Stimulated activated CD8-positive, alpha-beta memory T cell treated with anti-CD3 and anti-CD28 coated beads, Interleukin-7, amount 100 ng/mL, for 1 hour (primary cell): ENCODE measurements around the gene LRRC75A.

Source experiments
- DNase-seq, 2 donors: peaks; one replicate each; pipeline ENCODE4 v3.0.0-alpha.2; 2020; ENCODE audit warnings: low read depth in 2 of 2

LRRC75A gene

DNA sequence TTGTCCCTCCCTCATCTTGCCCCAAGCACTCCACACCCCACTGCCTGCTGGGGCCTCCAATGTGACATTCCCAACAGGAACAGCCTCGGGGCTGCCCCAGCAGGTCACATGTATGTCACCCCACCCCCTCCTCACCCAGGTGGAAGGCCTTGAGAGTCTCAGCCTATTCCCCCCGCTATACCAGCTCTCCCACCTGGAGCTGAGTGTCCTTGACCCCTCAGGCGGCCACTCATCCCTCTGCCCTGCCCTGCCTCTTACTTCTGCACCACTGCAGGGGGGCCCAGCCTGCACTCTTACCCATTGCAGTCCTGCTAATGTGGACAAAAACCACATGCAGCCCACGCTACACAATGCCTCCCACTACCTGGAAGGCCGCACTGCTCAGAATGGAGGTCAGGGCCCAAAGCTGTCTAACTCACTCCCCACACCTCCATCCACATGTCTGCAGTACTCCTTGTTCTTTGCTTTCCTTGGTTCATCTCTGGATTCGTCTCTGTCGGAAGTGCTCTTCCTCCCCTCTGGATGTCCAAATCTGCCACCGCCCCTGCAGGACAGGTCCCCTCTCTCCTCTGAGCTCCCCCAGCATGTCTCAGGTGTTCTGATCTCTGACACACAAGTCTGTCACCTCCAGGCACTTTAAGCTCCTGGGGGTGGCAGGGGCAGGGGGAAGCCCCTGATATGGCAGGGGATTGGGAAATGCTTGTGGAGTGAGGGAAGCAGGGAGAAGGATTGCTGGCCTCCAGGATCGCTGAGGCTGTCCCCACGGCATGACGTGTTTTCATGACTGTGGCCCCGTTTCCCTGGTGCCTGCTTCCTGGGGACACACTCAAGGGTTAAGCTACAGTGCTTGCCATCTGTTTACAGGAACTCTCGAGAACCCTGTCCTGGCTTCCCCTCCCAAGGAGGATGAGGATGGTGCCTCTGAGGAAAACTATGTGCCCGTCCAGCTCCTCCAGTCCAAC is 55.8 kb downstream of the LRRC75A start:
- no peak for DNase-seq

DNA sequence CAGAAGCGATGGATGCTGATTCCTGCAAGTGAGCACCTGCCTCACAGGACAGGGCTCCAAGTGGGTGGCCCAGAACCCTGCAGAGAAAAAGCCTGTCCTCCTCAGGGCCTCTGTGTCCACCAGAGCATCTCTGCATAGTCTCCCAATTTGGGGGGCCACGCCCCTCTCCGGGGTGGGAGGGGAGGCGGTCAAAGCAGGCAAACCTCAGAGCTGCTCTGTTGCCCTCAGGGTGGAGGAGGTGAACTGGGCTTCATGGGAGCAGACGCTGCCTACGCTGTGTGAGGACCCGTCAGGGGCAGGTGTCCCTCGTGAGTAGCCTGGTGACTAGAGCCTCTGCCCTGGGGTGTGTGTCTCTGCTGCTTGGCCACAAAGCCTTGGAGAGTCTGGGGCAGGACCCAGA is 57.3 kb downstream of the LRRC75A start:
- DNase-seq = no peak

DNA sequence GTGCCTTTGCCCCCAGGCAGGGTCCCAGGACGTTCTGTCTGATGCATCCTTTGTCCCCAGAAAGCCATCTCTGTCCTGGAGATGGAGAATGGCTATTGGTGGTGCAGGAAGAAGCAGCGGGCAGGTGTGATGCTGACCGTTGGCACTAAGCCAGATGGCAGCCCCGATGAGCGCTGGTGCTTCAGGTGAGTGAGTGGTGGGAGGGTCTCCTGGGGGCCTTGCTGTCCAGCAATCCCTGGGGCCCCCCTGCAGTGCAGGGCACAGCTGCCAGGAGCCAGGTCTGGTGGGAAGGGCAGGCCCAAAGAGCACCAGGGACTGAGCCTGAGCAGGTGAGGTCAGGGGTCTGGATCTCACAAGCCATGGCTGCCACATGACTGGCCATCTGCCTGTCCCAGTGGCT is 58.5 kb downstream of the LRRC75A start:
- no peak for DNase-seq

DNA sequence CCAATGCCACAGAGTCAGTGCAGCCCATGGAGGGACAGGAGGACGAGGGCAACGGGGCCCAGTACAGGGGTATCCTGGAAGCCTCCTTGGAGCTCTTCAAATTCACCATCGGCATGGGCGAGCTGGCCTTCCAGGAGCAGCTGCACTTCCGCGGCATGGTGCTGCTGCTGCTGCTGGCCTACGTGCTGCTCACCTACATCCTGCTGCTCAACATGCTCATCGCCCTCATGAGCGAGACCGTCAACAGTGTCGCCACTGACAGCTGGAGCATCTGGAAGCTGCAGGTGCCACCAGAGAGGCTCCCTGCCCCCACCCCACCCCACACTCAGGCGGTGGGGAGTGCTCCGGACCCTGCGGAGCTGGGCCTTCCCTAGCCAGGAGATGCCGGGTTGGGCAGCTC is 60.0 kb downstream of the LRRC75A start:
- no peak for DNase-seq

DNA sequence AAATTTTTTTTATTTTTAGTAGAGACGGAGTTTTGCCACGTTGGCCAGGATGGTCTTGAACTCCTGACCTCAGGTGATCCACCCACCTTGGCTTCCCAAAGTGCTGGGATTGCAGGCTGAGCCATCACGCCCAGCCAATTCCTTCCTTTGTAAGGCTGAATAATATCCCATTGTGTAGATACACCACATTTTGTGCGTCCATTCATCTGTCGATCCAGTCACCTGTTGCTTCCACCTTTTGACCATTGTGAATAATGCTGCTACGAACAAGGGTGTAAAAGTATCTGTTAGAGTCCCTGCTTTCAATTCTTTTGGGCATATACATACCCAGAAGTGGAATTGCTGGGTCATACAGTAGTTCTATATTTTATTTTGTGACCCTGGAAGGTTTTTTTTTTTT is 61.3 kb downstream of the LRRC75A start:
- DNase-seq = no peak

DNA sequence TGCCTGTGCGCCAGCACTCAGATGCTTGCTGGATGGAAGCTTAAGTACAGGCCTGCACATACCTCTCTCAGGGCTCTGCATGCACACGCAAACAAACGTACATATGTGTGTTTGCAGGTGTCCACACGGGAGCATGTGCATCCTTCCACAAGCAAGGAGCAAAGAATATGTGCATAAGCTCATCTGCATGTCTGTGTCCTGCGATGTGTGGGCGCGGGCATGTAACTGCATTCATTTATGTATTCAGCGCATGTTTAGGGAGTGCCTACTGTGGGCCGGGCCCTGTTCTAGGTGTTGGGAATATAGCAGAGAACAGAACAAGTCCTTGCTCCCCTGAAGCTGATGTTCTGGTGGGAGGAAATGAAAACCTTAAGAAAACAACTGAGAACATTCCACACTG is 62.9 kb downstream of the LRRC75A start:
- no peak for DNase-seq

DNA sequence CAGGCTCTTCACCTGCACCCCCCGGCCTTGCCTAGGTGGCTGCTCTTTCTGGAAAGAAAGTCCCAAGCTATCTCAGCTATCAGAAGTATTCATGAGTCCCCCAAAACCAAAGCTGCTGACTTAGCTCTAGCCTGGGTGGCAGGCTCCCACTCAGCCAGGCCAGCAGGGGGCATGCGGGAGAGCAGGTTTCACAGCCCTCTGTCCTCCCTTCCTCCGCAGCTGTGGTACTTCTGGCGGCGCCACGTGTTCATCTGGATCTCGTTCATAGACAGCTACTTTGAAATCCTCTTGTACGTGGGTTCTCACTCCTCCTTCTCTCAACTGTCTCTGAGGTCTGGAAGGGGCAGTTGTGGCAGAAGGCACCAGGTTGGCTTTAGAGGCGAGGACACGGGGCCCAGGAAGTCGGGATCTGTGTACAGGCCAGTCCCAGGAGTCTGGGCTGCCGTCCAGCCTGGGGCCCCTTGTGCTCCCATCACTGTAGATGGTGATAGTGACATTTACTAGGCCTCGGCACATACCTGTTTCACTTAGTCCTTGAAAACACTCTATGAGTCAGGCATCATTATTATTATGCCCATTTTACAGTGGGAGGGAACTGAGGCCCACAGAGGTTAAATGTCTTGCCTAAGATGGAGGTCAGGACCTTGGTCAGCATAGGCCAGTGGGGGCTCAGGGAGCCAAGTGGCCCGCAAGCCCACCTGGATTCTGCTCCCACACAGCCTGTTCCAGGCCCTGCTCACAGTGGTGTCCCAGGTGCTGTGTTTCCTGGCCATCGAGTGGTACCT is 63.7 kb downstream of the LRRC75A start:
- no peak for DNase-seq

DNA sequence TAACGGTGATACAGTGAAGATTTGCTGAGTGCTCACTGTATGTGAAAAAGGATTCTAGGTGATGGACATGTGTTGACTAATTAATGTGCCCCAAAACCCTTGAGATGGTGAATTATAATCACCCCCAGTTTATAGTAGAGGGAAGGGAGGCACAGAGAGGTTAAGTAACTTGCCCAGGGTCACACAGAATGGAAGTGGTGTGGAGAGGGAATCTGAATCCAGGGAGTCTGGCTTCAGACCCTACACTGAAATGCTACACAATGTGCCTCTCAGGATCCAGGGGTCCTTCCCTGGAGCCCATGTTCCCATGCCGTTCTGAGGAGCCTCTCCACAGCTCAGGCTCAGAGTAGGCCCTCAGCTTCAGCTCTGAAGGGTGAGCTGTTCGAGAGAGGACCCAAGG is 65.0 kb downstream of the LRRC75A start:
- no peak for DNase-seq

DNA sequence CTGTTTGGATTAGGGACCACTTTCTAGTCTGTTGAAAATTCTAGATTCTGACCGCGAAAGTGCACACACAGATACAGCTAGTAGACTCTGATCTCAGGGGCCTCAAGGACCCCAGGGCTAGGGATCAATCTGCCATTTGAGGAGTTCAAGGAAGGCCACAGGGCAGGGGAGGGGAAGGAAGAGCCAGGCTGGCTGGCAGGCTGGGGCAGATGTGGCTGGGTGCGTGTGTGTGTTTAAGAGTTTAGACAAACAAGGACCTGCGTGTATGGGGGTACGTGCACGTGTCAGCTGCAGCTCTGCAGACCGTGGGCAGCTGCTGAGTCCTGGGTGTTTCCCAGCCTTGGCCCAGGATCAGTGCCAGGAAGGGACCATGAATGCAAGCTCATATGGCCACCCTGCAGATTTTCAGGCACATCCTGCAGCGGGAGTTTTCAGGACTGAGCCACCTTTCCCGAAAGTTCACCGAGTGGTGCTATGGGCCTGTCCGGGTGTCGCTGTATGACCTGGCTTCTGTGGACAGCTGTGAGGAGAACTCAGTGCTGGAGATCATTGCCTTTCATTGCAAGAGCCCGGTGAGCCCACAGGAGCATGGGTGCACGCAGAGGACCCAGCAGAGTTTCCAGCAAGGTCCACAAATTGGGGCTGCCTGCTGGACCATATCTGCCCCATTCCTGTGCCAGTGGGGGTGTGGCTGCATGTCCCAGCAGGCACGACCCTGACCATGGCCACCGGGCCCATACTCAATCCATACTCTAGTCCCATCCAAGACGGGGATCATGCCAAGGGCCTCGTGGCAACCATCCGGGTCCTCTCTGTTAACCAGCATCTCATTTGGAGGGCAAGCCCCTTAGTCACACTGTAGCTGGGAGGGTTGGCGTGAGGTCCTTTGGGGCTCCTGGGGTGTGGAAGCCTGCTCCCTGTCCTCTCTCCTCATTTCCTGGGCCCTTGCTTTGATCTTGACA is 66.0 kb downstream of the LRRC75A start:
- DNase-seq = no peak

DNA sequence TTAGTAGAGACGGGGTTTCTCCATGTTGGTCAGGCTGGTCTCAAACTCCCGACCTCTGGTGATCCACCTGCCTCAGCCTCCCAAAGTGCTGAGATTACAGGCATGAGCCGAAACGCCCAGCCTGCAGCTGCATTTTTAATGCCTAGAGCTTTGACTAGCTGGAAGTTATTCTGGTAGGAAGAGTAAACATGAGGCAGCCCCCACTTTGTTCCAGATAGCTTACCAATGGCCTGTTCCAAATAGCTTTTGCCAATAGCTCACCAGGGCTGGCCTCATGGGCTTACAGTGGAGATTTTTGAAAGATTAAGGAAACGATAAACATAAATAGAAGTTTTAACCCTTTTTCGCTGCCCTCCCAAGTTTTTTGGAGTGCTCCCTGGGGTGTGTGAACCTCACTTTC is 66.8 kb downstream of the LRRC75A start:
- DNase-seq = no peak

DNA sequence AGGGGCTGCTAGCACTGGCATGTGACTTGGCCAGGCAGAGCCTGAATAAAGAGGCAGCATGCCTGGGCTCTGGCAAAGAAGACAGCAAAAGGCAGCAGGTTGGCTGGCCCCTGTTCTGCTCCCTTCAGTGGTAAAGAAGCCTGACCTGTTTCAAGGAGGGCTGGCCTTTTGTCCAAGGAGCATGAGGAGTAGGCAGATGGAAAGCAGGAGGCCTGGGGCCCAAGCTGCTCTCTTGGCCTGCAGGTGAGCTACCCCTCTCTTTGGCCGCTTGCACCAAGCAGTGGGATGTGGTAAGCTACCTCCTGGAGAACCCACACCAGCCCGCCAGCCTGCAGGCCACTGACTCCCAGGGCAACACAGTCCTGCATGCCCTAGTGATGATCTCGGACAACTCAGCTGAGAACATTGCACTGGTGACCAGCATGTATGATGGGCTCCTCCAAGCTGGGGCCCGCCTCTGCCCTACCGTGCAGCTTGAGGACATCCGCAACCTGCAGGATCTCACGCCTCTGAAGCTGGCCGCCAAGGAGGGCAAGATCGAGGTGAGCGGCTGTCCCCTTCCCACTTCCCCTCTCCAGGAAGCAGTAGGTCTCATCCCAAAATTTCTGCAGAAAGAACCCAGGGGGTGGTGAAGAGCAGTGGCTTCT is 68.6 kb downstream of the LRRC75A start:
- DNase-seq = no peak

DNA sequence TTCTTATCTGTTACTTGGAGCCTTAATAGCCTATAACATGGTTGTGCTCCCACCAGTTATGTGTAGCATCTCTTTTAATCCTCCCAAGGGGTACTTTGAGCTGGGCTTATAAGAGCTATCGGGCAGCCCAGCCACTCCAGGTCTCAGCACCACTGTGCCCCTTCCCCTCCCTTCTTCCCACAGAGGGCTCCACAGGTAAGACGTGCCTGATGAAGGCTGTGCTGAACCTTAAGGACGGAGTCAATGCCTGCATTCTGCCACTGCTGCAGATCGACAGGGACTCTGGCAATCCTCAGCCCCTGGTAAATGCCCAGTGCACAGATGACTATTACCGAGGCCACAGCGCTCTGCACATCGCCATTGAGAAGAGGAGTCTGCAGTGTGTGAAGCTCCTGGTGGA is 69.6 kb downstream of the LRRC75A start:
- no peak for DNase-seq

DNA sequence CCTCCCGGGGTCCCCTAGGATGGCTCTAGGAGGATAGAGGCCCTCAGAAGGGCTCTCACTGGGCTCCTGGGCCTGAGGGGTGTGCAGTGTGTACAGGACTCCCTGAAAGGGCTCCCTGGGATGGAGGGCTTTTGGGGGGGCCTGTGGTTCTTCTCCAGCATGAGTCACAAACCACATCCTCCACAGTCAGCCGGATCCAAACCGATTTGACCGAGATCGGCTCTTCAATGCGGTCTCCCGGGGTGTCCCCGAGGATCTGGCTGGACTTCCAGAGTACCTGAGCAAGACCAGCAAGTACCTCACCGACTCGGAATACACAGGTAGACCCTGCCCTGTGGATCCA is 72.1 kb downstream of the LRRC75A start:
- DNase-seq = no peak

DNA sequence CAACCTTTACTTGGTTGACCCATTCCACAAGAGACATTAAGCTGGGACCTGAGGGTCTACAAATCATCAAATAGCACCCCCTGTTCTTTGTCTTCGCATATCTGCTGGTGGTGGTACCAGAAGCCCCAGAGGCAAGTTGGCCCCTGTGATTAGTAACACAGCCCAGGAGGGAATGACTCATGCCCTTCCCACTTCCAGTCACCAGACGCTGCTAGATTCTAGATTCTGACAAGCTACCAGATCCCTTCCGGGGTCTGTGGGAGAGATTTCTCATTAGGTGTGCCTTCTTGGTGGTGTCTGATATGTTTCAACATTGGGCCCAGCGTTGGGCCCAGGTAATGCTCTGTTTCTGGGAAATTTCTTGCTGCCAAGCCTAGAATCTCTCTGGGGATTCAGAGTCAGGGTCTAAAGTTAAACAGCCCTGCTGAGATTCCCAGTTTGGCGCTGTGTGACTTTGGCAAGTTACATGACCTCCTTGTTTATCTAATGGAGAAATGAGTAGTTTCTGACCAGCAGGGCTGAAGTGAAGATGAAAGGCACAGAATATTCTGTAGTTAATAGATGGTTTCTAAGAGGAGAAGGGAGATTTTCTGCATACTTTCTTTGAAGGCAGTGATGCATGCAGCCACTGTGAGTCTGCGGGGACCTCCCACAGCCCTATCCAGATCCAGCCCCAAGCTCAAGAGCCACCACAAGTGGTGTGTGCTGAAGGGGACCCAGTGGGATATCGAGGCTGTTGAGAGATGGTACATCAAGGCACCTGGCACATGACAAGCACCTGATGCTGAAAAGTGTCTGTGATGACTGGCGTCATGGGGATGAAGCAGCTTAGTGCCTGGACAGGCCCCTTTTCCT is 72.7 kb downstream of the LRRC75A start:
- no peak for DNase-seq

DNA sequence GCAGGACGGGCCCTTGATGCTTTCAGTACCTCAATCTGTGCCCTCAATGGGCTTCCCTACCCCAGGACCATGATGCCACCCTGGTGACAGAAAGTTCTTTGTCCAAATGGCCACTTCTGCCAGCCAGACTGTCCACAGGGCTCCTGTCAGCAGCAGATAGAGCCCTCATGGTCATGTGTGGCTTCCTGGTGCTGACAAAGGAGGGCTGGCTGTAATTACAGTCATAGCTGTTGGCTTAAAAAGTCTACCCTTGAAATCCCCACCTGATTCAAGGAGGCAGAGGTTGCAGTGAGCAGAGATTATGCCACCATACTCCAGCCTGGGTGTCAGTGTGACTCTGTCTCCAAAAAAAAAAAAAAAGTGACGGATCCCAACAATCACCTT is 73.3 kb downstream of the LRRC75A start:
- no peak for DNase-seq

DNA sequence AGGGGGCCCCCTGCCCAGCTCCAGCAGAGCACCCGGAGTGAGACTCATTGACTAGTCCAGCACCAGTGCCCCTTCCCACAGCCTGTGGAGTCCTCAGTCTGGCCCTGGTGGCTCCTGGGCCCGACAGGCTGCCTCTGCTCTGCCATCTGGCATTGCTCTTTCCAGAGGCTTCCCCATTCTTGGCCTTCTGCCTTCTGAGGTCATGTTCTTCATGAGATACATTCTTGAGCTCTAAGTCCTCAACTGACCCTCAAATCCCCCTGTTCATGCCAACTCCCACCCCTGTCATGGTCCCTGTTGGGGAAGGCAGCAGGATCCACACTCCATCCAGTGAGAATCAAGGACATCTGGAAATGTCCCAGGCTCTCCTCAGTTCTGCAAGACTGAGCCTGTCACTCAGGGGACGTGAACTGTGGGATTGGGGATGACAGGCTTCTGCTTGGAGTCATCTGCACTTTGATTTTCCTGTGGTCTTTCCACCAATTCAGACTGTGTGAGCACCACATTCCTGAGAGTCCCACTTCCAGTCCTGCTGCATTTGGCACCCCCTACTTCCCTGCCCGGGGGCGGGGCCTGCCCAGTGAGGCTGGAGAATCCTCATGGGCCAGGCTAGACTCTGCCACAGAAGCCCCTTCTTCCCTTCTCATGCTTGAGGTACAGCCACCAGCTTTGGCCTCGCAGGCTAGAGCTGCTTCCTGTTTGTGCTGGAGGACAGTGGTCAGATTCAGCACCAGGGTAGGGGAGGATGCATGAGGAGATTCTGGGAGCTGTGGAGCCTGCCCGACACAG is 73.9 kb downstream of the LRRC75A start:
- DNase-seq = no peak

DNA sequence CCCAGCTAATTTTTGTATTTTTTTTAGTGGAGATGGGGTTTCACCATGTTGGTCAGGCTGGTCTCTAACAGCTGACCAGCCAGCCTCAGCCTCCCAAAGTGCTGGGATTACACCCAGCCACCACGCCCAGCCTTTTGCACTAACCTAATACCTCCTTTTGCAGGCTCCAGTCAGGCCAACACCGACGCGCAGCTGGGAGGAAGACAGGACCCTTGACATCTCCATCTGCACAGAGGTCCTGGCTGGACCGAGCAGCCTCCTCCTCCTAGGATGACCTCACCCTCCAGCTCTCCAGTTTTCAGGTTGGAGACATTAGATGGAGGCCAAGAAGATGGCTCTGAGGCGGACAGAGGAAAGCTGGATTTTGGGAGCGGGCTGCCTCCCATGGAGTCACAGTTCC is 74.6 kb downstream of the LRRC75A start:
- no peak for DNase-seq

DNA sequence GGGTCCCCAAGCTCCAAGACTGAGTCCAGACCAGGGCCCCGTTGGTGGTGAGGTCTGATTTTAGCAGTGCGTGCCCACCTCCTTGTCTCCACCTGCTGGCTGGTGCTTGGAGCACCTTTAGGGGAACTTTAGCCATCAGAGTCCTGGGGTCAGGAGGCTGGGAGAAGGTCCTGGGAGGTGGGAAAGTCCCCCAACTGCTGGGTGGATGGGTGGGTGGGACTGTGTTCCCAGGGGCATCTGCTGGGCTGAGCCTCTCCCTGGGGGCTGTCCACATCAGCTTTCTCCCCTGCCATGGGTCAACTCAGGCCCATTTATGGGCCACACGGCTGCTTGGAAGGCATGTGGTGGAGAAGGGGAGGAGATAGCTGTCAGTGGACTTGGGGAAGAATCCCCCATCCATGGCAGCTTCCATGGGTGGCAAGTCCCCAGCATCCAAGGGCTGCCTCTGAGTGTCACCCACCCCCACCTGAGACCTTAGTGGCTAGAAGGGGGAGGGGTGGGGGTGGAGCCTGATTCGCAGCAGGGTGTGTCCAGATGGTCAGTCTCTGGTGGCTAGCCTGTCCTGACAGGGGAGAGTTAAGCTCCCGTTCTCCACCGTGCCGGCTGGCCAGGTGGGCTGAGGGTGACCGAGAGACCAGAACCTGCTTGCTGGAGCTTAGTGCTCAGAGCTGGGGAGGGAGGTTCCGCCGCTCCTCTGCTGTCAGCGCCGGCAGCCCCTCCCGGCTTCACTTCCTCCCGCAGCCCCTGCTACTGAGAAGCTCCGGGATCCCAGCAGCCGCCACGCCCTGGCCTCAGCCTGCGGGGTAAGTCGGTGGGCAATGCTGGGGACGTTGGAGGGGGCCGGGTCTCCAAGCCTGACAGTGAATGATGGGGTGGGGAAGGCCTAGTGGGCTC is 76.7 kb downstream of the LRRC75A start, which contains the start of gene TRPV2:
TSS of gene TRPV2 (plus strand) at position 541 of the 894 bp plus-strand sequence. CDS start 2,098 bp downstream, outside the sequence.
- DNase-seq = no peak
